ENCODE measurements around the gene CCDC54.

- TF ChIP-seq EZH2 (IDR thresholded peaks at IDR 0.05; ENCODE audit: borderline replicate concordance) (no peak), CTCF (IDR thresholded peaks at IDR 0.05; ENCODE audit: poor library complexity) (no peak)
Observed at GRCh38 chr3:107407355-107407754, 30.1 kb downstream of the CCDC54 start.

All from hepatocyte (in vitro differentiated cells).